Measurements from ENCODE around the gene SUPT5H.

SUPT5H gene

DNA sequence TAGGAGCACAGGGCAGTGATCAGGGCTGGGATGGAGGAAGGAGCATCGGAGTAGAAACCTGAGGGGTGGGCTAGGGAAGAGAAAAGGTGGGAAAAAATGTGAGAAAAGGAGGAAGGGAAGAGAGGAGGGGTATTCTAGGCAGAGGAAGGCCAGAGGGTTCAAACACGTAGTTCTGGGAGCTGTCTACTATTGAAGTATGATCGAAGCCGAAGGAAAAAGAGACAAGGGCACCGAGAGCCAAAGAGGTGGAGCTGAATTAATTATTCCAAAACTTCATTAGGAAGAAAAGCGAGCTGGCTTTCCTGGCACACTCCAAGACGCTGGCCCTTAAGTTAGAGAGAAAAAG is 61.2 kb downstream of the SUPT5H start:
- no peak overlapping the region for H3K9ac ChIP-seq (ENCODE audit: low read length)
- no peaks in the 10 kb centered on the region for H3K27me3 ChIP-seq (ENCODE audit: low read depth, low read length)
- no peak for TF ChIP-seq EZH2phosphoT487 (IDR thresholded peaks at IDR 0.05; ENCODE audit: low read depth)
- TF ChIP-seq, protein P1, sequence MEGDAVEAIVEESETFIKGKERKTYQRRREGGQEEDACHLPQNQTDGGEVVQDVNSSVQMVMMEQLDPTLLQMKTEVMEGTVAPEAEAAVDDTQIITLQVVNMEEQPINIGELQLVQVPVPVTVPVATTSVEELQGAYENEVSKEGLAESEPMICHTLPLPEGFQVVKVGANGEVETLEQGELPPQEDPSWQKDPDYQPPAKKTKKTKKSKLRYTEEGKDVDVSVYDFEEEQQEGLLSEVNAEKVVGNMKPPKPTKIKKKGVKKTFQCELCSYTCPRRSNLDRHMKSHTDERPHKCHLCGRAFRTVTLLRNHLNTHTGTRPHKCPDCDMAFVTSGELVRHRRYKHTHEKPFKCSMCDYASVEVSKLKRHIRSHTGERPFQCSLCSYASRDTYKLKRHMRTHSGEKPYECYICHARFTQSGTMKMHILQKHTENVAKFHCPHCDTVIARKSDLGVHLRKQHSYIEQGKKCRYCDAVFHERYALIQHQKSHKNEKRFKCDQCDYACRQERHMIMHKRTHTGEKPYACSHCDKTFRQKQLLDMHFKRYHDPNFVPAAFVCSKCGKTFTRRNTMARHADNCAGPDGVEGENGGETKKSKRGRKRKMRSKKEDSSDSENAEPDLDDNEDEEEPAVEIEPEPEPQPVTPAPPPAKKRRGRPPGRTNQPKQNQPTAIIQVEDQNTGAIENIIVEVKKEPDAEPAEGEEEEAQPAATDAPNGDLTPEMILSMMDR (IDR thresholded peaks at IDR 0.05; ENCODE audit: low read depth, low read length) = no peak

GRCh38 chr19:39506944-39507714 is 61.7 kb downstream of the SUPT5H start:
- no peak overlapping the region for H3K9ac ChIP-seq (ENCODE audit: low read length)
- no peak overlapping the region for H2AFZ ChIP-seq (ENCODE audit: low read depth, low read length)
- no peaks in the 10 kb centered on the region for H4K20me1 ChIP-seq (ENCODE audit: insufficient read depth, low read length)
- H3K27me3 ChIP-seq (ENCODE audit: low read depth, low read length) = no peaks in the 10 kb centered on the region
- no peak overlapping the region for H3K4me3 ChIP-seq (ENCODE audit: low read length)
- no peaks in the 10 kb centered on the region for H3K36me3 ChIP-seq (replicated peaks; ENCODE audit: low read depth, low read length)
- H3K9me3 ChIP-seq (ENCODE audit: insufficient read depth, low read length) = no peaks in the 10 kb centered on the region
- no peak overlapping the region for H3K4me2 ChIP-seq (ENCODE audit: low read length)
- no peak overlapping the region for H3K27ac ChIP-seq (ENCODE audit: low read length)
- no peaks in the 10 kb centered on the region for H3K79me2 ChIP-seq (ENCODE audit: low read length)
- no peaks in the 10 kb centered on the region for H3K4me1 ChIP-seq (ENCODE audit: low read length)
- no peak for TF ChIP-seq EZH2phosphoT487 (IDR thresholded peaks at IDR 0.05; ENCODE audit: low read depth)
- TF ChIP-seq, protein P1 (IDR thresholded peaks at IDR 0.05; ENCODE audit: low read depth, low read length) = no peak

More for the DNA sequence above, 61.2 kb downstream of the SUPT5H start:
- Histone ChIP-seq H2AFZ (ENCODE audit: low read depth, low read length) (no peak overlapping the region), H3K36me3 (replicated peaks; ENCODE audit: low read depth, low read length) (no peaks in the 10 kb centered on the region), H4K20me1 (ENCODE audit: insufficient read depth, low read length) (no peaks in the 10 kb centered on the region), H3K79me2 (ENCODE audit: low read length) (no peaks in the 10 kb centered on the region), H3K9me3 (ENCODE audit: insufficient read depth, low read length) (no peaks in the 10 kb centered on the region), H3K4me2 (ENCODE audit: low read length) (no peak overlapping the region), H3K4me1 (ENCODE audit: low read length) (no peaks in the 10 kb centered on the region), H3K4me3 (ENCODE audit: low read length) (no peak overlapping the region), H3K27ac (ENCODE audit: low read length) (no peak overlapping the region)

DNA sequence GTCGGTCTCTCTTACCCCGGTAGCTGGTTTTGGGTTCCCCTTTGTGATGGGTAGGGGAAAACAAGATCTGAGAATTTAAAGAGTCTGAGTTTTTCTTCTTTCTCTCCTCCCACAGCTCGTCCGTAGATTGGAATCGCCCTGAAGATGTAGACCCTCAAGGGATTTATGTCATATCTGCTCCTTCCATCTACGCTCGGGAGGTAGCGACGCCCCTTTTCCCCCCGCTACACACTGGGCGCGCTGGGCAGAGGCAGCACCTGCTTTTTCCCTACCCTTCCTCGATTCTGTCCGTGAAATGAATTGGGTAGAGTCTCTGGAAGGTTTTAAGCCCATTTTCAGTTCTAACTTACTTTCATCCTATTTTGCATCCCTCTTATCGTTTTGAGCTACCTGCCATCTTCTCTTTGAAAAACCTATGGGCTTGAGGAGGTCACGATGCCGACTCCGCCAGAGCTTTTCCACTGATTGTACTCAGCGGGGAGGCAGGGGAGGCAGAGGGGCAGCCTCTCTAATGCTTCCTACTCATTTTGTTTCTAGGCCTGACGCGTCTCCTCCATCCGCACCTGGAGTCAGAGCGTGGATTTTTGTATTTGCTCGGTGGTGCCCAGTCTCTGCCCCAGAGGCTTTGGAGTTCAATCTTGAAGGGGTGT is 62.5 kb downstream of the SUPT5H start:
- Histone ChIP-seq H4K20me1 (ENCODE audit: insufficient read depth, low read length) (no peaks in the 10 kb centered on the region), H3K4me1 (ENCODE audit: low read length) (no peaks in the 10 kb centered on the region), H3K79me2 (ENCODE audit: low read length) (no peaks in the 10 kb centered on the region), H3K4me2 (ENCODE audit: low read length) (no peak overlapping the region), H3K9me3 (ENCODE audit: insufficient read depth, low read length) (no peaks in the 10 kb centered on the region), H3K27me3 (ENCODE audit: low read depth, low read length) (no peaks in the 10 kb centered on the region), H2AFZ (ENCODE audit: low read depth, low read length) (no peak overlapping the region), H3K36me3 (replicated peaks; ENCODE audit: low read depth, low read length) (no peaks in the 10 kb centered on the region), H3K27ac (ENCODE audit: low read length) (no peak overlapping the region), H3K9ac (ENCODE audit: low read length) (no peak overlapping the region), H3K4me3 (ENCODE audit: low read length) (no peak overlapping the region)
- TF ChIP-seq, protein P1 (IDR thresholded peaks at IDR 0.05; ENCODE audit: low read depth, low read length) = no peak
- TF ChIP-seq EZH2phosphoT487 (IDR thresholded peaks at IDR 0.05; ENCODE audit: low read depth) = no peak

DNA sequence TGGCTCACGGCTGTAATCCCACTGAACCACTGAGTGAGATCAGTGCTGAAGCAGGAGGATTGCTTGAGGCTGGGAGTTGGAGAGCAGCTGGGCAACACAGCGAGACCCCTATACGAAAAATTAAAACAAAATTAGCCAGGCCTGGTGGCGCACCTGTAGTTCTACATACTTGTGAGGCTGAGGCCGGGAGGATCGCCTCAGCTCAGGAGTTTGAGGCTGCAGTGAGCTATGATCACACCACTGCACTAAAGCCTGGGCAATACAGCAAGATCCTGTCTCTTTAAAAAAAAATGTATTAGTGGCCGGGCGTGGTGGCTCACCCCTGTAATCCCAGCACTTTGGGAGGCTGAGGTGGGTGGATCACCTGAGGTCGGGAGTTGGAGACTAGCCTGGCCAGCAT is 63.2 kb downstream of the SUPT5H start:
- Histone ChIP-seq H3K27me3 (ENCODE audit: low read depth, low read length) (no peaks in the 10 kb centered on the region), H3K4me3 (ENCODE audit: low read length) (no peak overlapping the region)
- no peak for TF ChIP-seq EZH2phosphoT487 (IDR thresholded peaks at IDR 0.05; ENCODE audit: low read depth)
- TF ChIP-seq, protein P1 (IDR thresholded peaks at IDR 0.05; ENCODE audit: low read depth, low read length) = no peak

More for the DNA sequence above, 63.2 kb downstream of the SUPT5H start:
- Histone ChIP-seq H3K9me3 (ENCODE audit: insufficient read depth, low read length) (no peaks in the 10 kb centered on the region), H3K4me1 (ENCODE audit: low read length) (no peaks in the 10 kb centered on the region), H3K4me2 (ENCODE audit: low read length) (no peak overlapping the region), H3K27ac (ENCODE audit: low read length) (no peak overlapping the region), H3K79me2 (ENCODE audit: low read length) (no peaks in the 10 kb centered on the region), H3K9ac (ENCODE audit: low read length) (no peak overlapping the region), H2AFZ (ENCODE audit: low read depth, low read length) (no peak overlapping the region), H4K20me1 (ENCODE audit: insufficient read depth, low read length) (no peaks in the 10 kb centered on the region), H3K36me3 (replicated peaks; ENCODE audit: low read depth, low read length) (no peaks in the 10 kb centered on the region)
